Transverse colon (tissue), 4 donors: ENCODE results near the gene JARID2. TPM values are rescaled to one million over a fixed set of nuclear protein-coding genes. Genes with fewer than 3 reads are reported as not detected.
A peak's percentile ranks its signal among the peaks of the same experiment; 100 is the strongest.

Experiments used
- DNase-seq: peaks from one replicate; pipeline ENCODE4 v3.0.0-alpha.2; 2019
- H3K27ac ChIP-seq, 4 donors: fragments of 200-600 bp; sonication (generic); 2 replicates each; pipeline ENCODE4 v1.5.1; 2016 to 2018; ENCODE audit warnings: inconsistent platforms in 4 of 4
- H3K27me3 ChIP-seq: fragments of 200-600 bp; sonication (generic); 2 replicates; pipeline ENCODE4 v1.5.1; 2017; ENCODE audit warnings: inconsistent platforms
- H3K36me3 ChIP-seq, 4 donors: fragments of 200-600 bp; sonication (generic); 2 replicates each; pipeline ENCODE4 v1.5.1; 2017 to 2019; ENCODE audit warnings: inconsistent platforms in 4 of 4
- H3K4me1 ChIP-seq, 4 donors: fragments of 200-600 bp; sonication (generic); 2 replicates each; pipeline ENCODE4 v1.5.1; 2017 to 2020; ENCODE audit warnings: inconsistent platforms in 4 of 4
- H3K4me3 ChIP-seq, 4 donors: fragments of 200-600 bp; sonication (generic); 1 replicate in 1 of 4; 2 replicates in 3 of 4; pipeline versions ENCODE4 v1.5.1 to v1.6.1; 2017 to 2019; ENCODE audit warnings: inconsistent platforms in 4 of 4
- H3K9me3 ChIP-seq, 2 donors: fragments of 200-600 bp; sonication (generic); 2 replicates each; pipeline ENCODE4 v1.5.1; 2017 to 2019; ENCODE audit warnings: inconsistent platforms in 2 of 2
- EP300 ChIP-seq: sonication (generic); formaldehyde crosslinking; IDR thresholded peaks from one replicate; pipeline ENCODE4 v1.6.1; 2017; ENCODE audit warnings: antibody characterized with exemption, low read depth
- POLR2A ChIP-seq: fragments of 450-650 bp; IDR thresholded peaks from one replicate; pipeline ENCODE4 v1.6.1; 2016; ENCODE audit warnings: antibody characterized with exemption, mild to moderate bottlenecking, moderate library complexity
- POLR2AphosphoS5 ChIP-seq, 3 donors: sonication (generic); formaldehyde crosslinking; IDR thresholded peaks; one replicate each; pipeline ENCODE4 v1.6.1; 2016; ENCODE audit warnings: antibody characterized with exemption in 3 of 3
- WGBS, 2 donors: methylation state at CpG; one replicate each; pipeline ENCODE4 v1.1.5; 2018; ENCODE audit warnings: low coverage in 1 of 2; 5-methylcytosine and 5-hydroxymethylcytosine counted together
- in situ Hi-C, 4 donors: fragments of 200-750 bp; cut with MboI; loops; one replicate each; pipeline versions ENCODE4 v1.15.0 to v1.15.1; 2017; ENCODE audit warnings: low sequenced_read_pairs in 3 of 4, low pct_ligation_motif_present in 1 of 4, low pct_unique_long_range_greater_than_20kb in 1 of 4
- intact Hi-C: fragments of 100-400 bp; cut with DNase I; formaldehyde crosslinking; loops from one replicate; pipeline ENCODE4 v1.15.1; 2023; ENCODE audit warnings: low total_unique reads
- total RNA-seq, 4 donors: library from RNA; depleted of rRNA; stranded (reverse); fragments of >200 nt; gene quantifications; one replicate each; pipeline ENCODE4 v1.1.0, GENCODE V29; 2016
- TF ChIP-seq, protein P1 (sequence below), 5 experiments: fragments of 200-600 bp in 3 of 5; fragments of 450-650 bp in 2 of 5; sonication (generic) in 3 of 5; IDR thresholded peaks; 1 replicate in 2 of 5; 2 replicates in 3 of 5; pipeline ENCODE4 v1.5.1; 2016 to 2017; ENCODE audit warnings: antibody characterized with exemption in 5 of 5, inconsistent platforms in 3 of 5, mild to moderate bottlenecking in 2 of 5, moderate library complexity in 1 of 5

JARID2 gene
- total RNA-seq, 4 donors from 2014 or later, result 9.4 to 18.7 (median 10.9) TPM

DNA sequence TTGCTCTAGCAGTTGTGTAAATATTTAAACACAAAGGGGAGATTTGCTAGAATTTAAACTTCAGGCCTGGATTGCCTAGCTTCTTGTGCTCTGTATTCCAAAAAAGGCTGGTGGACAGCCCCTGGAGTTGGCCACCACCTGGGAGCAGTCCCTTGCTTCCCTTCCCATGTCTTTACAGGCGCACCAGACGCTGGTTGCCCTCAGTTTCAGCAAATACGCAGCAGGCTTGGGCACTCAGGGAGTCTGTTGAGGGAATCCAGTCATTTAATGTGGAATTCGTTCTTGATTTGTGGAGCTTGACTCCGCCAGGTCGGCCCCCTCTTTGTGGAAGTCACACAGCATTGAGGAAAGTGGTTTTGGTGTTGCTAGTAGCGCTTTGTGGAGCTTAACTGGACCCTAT lies 260.2 kb downstream of the JARID2 start:
- TF ChIP-seq POLR2A, result no peak
- TF ChIP-seq, protein P1, sequence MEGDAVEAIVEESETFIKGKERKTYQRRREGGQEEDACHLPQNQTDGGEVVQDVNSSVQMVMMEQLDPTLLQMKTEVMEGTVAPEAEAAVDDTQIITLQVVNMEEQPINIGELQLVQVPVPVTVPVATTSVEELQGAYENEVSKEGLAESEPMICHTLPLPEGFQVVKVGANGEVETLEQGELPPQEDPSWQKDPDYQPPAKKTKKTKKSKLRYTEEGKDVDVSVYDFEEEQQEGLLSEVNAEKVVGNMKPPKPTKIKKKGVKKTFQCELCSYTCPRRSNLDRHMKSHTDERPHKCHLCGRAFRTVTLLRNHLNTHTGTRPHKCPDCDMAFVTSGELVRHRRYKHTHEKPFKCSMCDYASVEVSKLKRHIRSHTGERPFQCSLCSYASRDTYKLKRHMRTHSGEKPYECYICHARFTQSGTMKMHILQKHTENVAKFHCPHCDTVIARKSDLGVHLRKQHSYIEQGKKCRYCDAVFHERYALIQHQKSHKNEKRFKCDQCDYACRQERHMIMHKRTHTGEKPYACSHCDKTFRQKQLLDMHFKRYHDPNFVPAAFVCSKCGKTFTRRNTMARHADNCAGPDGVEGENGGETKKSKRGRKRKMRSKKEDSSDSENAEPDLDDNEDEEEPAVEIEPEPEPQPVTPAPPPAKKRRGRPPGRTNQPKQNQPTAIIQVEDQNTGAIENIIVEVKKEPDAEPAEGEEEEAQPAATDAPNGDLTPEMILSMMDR (IDR thresholded peaks at IDR 0.05), result no peak
- TF ChIP-seq POLR2AphosphoS5 (IDR thresholded peaks at IDR 0.05), result no peak
- no peak for TF ChIP-seq EP300
- Histone ChIP-seq H3K9me3 (no peaks in the 10 kb centered on the region), H3K4me3 (no peak overlapping the region), H3K27me3 (no peaks in the 10 kb centered on the region), H3K27ac (peak overlapping the region in 1 of 4 donors; percentile 66), H3K36me3 (peaks cover 0 to 11% (median 0%) of the 10 kb centered on the region in 4 donors), H3K4me1 (peaks cover 5 to 28% (median 7%) of the 10 kb centered on the region in 4 donors)
- in situ Hi-C loops (loop anchor here in 1 of 4 donors (25.0 kb wide), 1 partner anchor 106 kb away; no protein-coding TSS in a partner anchor), intact Hi-C loops (loop anchor here (10.0 kb wide), 1 partner anchor 119 kb away; no protein-coding TSS in a partner anchor)
- no peak for DNase-seq
- 88% methylated on average over 7 of the region's 7 CpGs; no CpG with 5 or more reads in 1 of the 2 donors for WGBS, 2 donors

DNA sequence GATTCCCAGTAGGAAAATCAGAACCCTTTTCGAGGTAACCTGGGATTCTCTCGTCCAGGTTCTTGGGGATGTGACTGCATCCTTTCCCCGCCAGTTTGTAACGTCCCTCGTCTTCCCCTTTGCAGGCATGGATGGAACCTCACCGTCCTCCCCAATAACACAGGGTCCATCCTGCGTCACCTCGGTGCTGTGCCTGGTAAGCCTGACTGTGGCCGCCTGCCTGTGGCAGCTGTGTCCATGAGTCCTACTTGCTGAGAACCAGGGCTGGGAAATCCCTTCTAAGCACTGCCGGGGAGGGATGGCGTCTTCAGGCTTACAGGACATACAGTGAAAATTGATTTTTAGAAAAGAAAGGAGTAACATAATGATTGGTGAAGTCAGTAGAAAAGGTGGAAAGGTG lies 261.4 kb downstream of the JARID2 start:
- 97% methylated on average over 11 of the region's 11 CpGs; no CpG with 5 or more reads in 1 of the 2 donors for WGBS, 2 donors
- H3K27ac ChIP-seq, result no peak overlapping the region
- intact Hi-C loops, result loop anchor here (10.0 kb wide), 1 partner anchor 118 kb away; no protein-coding TSS in a partner anchor
- no peaks in the 10 kb centered on the region for H3K9me3 ChIP-seq
- H3K36me3 ChIP-seq, result peaks cover 0 to 12% (median 3%) of the 10 kb centered on the region in 4 donors
- H3K4me3 ChIP-seq, result no peak overlapping the region
- no peak for TF ChIP-seq POLR2A
- TF ChIP-seq EP300, result no peak
- TF ChIP-seq, protein P1 (IDR thresholded peaks at IDR 0.05), result no peak
- in situ Hi-C loops, result loop anchor here in 1 of 4 donors (25.0 kb wide), 1 partner anchor 105 kb away; no protein-coding TSS in a partner anchor
- no peak for DNase-seq
- H3K27me3 ChIP-seq, result no peaks in the 10 kb centered on the region
- H3K4me1 ChIP-seq, result peaks cover 5 to 22% (median 7%) of the 10 kb centered on the region in 4 donors

DNA sequence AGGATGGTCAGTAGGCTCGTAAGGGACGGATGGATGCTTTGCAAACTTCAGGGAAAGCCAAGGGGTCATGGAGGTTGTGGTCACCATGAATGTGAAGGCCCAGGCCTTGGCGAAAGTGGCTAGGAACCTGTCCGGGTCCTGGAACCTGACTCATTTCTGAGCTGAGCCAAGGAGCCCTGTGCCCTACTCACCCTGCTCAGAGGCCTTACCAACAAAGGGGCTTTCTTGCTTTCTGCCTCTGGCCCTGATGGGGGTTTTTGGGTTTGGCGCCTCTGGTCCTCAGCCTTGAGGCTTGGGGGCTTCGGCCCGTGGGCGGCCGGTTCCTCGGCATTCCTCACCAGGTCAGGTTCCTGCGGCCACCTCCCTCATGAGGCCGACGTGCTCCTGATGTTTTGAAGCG lies 261.9 kb downstream of the JARID2 start:
- no peaks in the 10 kb centered on the region for H3K27me3 ChIP-seq
- no peak overlapping the region for H3K27ac ChIP-seq
- H3K4me3 ChIP-seq, result no peak overlapping the region
- in situ Hi-C loops (loop anchor here in 1 of 4 donors (25.0 kb wide), 1 partner anchor 105 kb away; no protein-coding TSS in a partner anchor), intact Hi-C loops (loop anchor here (10.0 kb wide), 1 partner anchor 117 kb away; no protein-coding TSS in a partner anchor)
- TF ChIP-seq POLR2A, result no peak
- TF ChIP-seq, protein P1 (IDR thresholded peaks at IDR 0.05), result no peak
- peaks cover 5 to 21% (median 7%) of the 10 kb centered on the region in 4 donors for H3K4me1 ChIP-seq
- WGBS, 2 donors, result 90 to 97% methylated on average over 5 to 14 of the region's 14 CpGs
- no peak for DNase-seq
- H3K36me3 ChIP-seq, result peaks cover 0 to 12% (median 3%) of the 10 kb centered on the region in 4 donors
- H3K9me3 ChIP-seq, result no peaks in the 10 kb centered on the region

DNA sequence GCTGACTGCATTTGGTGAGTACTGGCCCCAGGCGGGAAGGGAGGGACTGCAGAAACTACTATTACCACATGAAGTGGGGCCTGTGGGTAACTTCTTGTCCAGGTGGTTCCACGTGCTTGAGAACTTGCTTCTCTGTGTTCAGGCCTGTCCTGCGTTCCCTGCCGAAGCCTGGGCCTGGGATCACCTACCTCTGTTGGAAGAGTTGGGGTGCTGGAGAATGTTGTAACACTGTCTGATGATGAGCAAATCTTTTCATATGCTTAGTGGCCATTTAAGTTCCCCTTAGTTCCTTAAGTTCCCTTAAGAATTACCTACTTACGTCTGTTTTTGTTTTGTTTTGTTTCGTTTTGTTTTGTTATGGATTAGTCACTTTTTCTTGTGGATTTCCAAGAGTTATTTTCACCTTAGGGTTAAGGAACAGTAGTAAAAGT lies 262.6 kb downstream of the JARID2 start:
- Histone ChIP-seq H3K27ac (no peak overlapping the region), H3K27me3 (no peaks in the 10 kb centered on the region), H3K9me3 (no peaks in the 10 kb centered on the region), H3K4me1 (peaks cover 5 to 21% (median 7%) of the 10 kb centered on the region in 4 donors), H3K4me3 (no peak overlapping the region), H3K36me3 (peaks cover 0 to 12% (median 3%) of the 10 kb centered on the region in 4 donors)
- in situ Hi-C loops, result loop anchor here in 1 of 4 donors (25.0 kb wide), 1 partner anchor 104 kb away; no protein-coding TSS in a partner anchor
- 83 to 91% methylated on average over 3 to 6 of the region's 6 CpGs for WGBS, 2 donors
- no peak for DNase-seq
- TF ChIP-seq POLR2A (no peak), POLR2AphosphoS5 (IDR thresholded peaks at IDR 0.05) (no peak), EP300 (no peak)
- TF ChIP-seq, protein P1 (IDR thresholded peaks at IDR 0.05), result no peak
- intact Hi-C loops, result loop anchor here (10.0 kb wide), 1 partner anchor 116 kb away; no protein-coding TSS in a partner anchor
